ENCODE measurements around the gene CLK4.
"Not testable (repeated sequence)": the region's sequence is repeated elsewhere in the genome, so short reads cannot be mapped to it uniquely, and the experiment has no call there.

Gene CLK4

DNA sequence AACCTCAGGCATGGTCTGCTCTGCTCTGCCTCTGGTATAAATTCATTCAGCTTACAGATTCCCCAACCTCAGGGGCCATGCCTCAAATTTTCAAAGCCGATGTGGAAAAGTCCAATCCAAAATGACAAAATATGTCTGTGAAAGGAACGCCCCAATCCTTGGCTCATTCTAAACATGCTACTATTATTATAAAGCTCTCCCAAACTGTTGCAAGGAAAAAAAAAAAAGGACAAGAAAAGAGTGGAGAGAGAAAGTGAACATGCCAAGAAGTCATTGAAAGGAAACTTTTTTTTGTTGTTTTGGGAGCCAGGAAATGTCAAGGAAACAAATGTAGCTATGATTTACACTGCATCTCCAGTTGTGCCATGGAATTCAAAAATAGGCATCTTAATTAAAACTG, 40.5 kb downstream of the CLK4 start:
- Histone ChIP-seq H3K9me3 (ENCODE audit: control insufficient read depth, low read length) (no peaks in the 10 kb centered on the region), H3K36me3 (ENCODE audit: control insufficient read depth, insufficient read depth, low read length) (no peaks in the 10 kb centered on the region), H3K4me2 (ENCODE audit: low read length) (no peak overlapping the region), H2AFZ (no peak overlapping the region), H3K27ac (no peak overlapping the region), H3K27me3 (ENCODE audit: control insufficient read depth, insufficient read depth, low read length) (no peaks in the 10 kb centered on the region), H3K79me2 (no peaks in the 10 kb centered on the region), H3K4me3 (ENCODE audit: low read depth, low read length) (no peak overlapping the region), H3K9ac (no peak overlapping the region), H3K4me1 (peaks cover 6% of the 10 kb centered on the region)
- TF ChIP-seq, protein P1, sequence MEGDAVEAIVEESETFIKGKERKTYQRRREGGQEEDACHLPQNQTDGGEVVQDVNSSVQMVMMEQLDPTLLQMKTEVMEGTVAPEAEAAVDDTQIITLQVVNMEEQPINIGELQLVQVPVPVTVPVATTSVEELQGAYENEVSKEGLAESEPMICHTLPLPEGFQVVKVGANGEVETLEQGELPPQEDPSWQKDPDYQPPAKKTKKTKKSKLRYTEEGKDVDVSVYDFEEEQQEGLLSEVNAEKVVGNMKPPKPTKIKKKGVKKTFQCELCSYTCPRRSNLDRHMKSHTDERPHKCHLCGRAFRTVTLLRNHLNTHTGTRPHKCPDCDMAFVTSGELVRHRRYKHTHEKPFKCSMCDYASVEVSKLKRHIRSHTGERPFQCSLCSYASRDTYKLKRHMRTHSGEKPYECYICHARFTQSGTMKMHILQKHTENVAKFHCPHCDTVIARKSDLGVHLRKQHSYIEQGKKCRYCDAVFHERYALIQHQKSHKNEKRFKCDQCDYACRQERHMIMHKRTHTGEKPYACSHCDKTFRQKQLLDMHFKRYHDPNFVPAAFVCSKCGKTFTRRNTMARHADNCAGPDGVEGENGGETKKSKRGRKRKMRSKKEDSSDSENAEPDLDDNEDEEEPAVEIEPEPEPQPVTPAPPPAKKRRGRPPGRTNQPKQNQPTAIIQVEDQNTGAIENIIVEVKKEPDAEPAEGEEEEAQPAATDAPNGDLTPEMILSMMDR (IDR thresholded peaks at IDR 0.05) = no peak

DNA sequence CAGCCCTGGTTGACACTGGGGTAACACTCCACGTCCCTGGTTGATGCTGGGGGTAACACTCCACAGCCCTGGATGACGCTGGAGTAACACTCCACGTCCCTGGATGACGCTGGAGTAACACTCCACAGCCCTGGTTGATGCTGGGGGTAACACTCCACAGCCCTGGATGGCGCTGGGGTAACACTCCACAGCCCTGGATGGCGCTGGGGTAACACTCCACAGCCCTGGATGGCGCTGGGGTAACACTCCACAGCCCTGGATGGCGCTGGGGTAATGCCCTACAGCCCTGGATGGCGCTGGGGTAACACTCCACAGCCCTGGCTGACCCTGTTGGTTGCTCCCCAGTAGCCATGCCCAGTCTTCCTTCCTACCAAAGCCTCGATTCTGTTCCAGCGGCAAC, 41.4 kb downstream of the CLK4 start:
- H3K4me1 ChIP-seq; H3K27ac ChIP-seq; H3K4me3 ChIP-seq (ENCODE audit: low read depth, low read length); H2AFZ ChIP-seq; H3K27me3 ChIP-seq (ENCODE audit: control insufficient read depth, insufficient read depth, low read length); H3K36me3 ChIP-seq (ENCODE audit: control insufficient read depth, insufficient read depth, low read length); H3K4me2 ChIP-seq (ENCODE audit: low read length); H3K9ac ChIP-seq; H3K9me3 ChIP-seq (ENCODE audit: control insufficient read depth, low read length); H3K79me2 ChIP-seq: not testable (repeated sequence)

DNA sequence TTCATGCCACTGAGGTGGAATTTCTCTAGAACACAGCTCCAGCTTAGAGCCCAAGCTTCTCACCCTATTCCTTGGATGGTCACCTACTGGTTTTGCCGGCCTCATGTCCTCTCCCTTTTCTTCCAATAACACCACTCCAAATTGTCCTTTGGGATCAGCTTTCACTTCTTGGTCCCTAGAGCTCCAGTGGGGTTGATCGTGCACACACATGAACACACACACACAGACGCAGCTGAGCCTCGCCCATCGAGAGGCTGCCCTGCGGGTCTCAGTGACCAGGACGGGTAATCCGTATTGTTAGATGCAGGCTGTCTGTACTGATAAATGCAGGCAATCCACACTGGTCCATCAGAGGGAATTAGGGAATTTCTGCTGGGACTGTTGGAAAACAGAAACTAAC, 43.6 kb downstream of the CLK4 start:
- H3K4me1 ChIP-seq = no peaks in the 10 kb centered on the region

DNA sequence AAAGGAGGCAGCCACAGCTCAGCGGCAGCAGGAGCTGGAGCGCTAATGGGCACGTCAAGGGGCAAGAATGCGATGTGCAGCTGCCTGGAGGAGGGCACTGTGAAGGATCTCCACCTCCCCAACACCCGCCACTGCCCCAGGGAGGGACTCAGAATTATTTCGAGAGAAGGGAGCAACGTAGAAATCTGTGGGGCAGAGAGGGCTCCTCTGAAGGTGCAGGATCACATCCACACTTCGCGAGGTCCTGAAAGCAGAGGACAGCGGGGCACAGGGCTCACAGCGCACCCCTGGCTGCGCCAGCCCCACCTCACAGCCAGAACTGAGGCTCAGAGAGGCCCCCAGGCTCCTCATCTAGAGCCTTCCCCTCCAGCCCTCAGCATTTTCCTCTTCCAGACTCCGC, 44.6 kb downstream of the CLK4 start:
- H3K9me3 ChIP-seq (ENCODE audit: control insufficient read depth, low read length) = no peaks in the 10 kb centered on the region

More for the DNA sequence above, 43.6 kb downstream of the CLK4 start:
- TF ChIP-seq, protein P1 (IDR thresholded peaks at IDR 0.05) = no peak
- Histone ChIP-seq H3K27me3 (ENCODE audit: control insufficient read depth, insufficient read depth, low read length) (no peaks in the 10 kb centered on the region), H3K9ac (no peak overlapping the region), H3K27ac (no peak overlapping the region), H3K79me2 (no peaks in the 10 kb centered on the region), H3K36me3 (ENCODE audit: control insufficient read depth, insufficient read depth, low read length) (no peaks in the 10 kb centered on the region), H3K4me3 (ENCODE audit: low read depth, low read length) (no peak overlapping the region), H2AFZ (no peak overlapping the region), H3K9me3 (ENCODE audit: control insufficient read depth, low read length) (no peaks in the 10 kb centered on the region), H3K4me2 (ENCODE audit: low read length) (no peak overlapping the region)

DNA sequence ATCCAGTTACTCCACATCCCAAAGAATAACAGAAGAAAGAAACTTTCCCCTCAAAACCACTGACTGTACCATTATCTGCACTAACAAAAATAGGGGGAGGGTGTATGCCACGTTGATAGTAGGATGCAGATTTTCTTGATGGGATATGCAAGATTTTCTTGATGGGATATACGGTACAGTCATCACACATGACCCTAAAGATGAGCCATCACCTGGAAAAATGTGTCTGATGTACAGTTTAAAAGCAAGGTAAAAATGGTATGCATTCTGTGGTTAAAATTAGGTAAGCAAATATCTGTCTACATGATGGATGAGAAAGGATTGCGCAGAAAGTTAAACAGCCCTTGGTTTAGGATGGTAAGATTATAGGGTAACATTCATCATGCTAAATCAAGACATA, 45.2 kb downstream of the CLK4 start:
- no peak overlapping the region for H3K4me3 ChIP-seq (ENCODE audit: low read depth, low read length)

More for the DNA sequence above, 44.6 kb downstream of the CLK4 start:
- Histone ChIP-seq H3K27me3 (ENCODE audit: control insufficient read depth, insufficient read depth, low read length) (no peaks in the 10 kb centered on the region), H3K79me2 (no peaks in the 10 kb centered on the region), H3K27ac (no peak overlapping the region), H2AFZ (no peak overlapping the region), H3K4me2 (ENCODE audit: low read length) (no peak overlapping the region), H3K9ac (no peak overlapping the region), H3K4me3 (ENCODE audit: low read depth, low read length) (no peak overlapping the region), H3K36me3 (ENCODE audit: control insufficient read depth, insufficient read depth, low read length) (no peaks in the 10 kb centered on the region), H3K4me1 (no peaks in the 10 kb centered on the region)
- TF ChIP-seq, protein P1 (IDR thresholded peaks at IDR 0.05) = no peak

More for the DNA sequence above, 45.2 kb downstream of the CLK4 start:
- Histone ChIP-seq H3K36me3 (ENCODE audit: control insufficient read depth, insufficient read depth, low read length) (no peaks in the 10 kb centered on the region), H3K4me2 (ENCODE audit: low read length) (no peak overlapping the region), H2AFZ (no peak overlapping the region), H3K9me3 (ENCODE audit: control insufficient read depth, low read length) (no peaks in the 10 kb centered on the region), H3K27ac (no peak overlapping the region), H3K9ac (no peak overlapping the region), H3K79me2 (no peaks in the 10 kb centered on the region), H3K4me1 (no peaks in the 10 kb centered on the region), H3K27me3 (ENCODE audit: control insufficient read depth, insufficient read depth, low read length) (no peaks in the 10 kb centered on the region)
- TF ChIP-seq, protein P1 (IDR thresholded peaks at IDR 0.05) = no peak

All from parathyroid adenoma (tissue), 2 donors.